HepG2 (cell line): Measurements from ENCODE around the gene CPT1B. TPM values are rescaled to one million over a fixed set of nuclear protein-coding genes. Genes with fewer than 3 reads are reported as not detected.

ENCODE experiments used
- EED ChIP-seq: sonication (generic); formaldehyde crosslinking; IDR thresholded peaks from 2 replicates; pipeline ENCODE4 v1.5.0; 2020; ENCODE audit warnings: mild to moderate bottlenecking, missing genetic modification reagents
- KDM2A ChIP-seq: sonication (generic); formaldehyde crosslinking; IDR thresholded peaks from 2 replicates; pipeline ENCODE4 v1.4.0; 2020; ENCODE audit warnings: low read depth, missing genetic modification reagents, borderline replicate concordance
- NCOA1 ChIP-seq: sonication (generic); formaldehyde crosslinking; IDR thresholded peaks from 2 replicates; pipeline ENCODE4 v1.9.0; 2021; ENCODE audit warnings: missing genetic modification reagents
- NRL ChIP-seq: sonication (generic); formaldehyde crosslinking; IDR thresholded peaks from 2 replicates; pipeline ENCODE4 v1.5.0; 2020; ENCODE audit warnings: missing genetic modification reagents, mild to moderate bottlenecking, moderate library complexity, borderline replicate concordance
- PTBP1 ChIP-seq: fragments of 200-400 bp; formaldehyde crosslinking; IDR thresholded peaks from 2 replicates; pipeline ENCODE4 v1.6.1; 2018; ENCODE audit warnings: low read length, low read depth; ENCODE audit not compliant: poor library complexity, severe bottlenecking
- SIN3A ChIP-seq: IDR thresholded peaks from 2 replicates; pipeline ENCODE4 v1.6.1; 2011; ENCODE audit warnings: low read depth, mild to moderate bottlenecking, control low read depth, low read length, borderline replicate concordance
- SIX4 ChIP-seq: sonication (generic); formaldehyde crosslinking; IDR thresholded peaks from 2 replicates; pipeline ENCODE4 v1.4.0; 2020; ENCODE audit warnings: missing genetic modification reagents
- SP2 ChIP-seq: sonication (generic); formaldehyde crosslinking; IDR thresholded peaks from 2 replicates; pipeline ENCODE4 v1.5.1; 2020; ENCODE audit warnings: mild to moderate bottlenecking, missing genetic modification reagents
- SP4 ChIP-seq: sonication (generic); formaldehyde crosslinking; IDR thresholded peaks from 2 replicates; pipeline ENCODE4 v1.8.1; 2023; ENCODE audit warnings: mild to moderate bottlenecking, missing genetic modification reagents
- TBL1XR1 ChIP-seq: fragments of 150-350 bp; IDR thresholded peaks from 2 replicates; pipeline ENCODE4 v1.6.1; 2014; ENCODE audit warnings: borderline replicate concordance, low read length; ENCODE audit not compliant: partially characterized antibody
- ZFP37 ChIP-seq: sonication (generic); formaldehyde crosslinking; IDR thresholded peaks from 2 replicates; pipeline ENCODE4 v1.4.0; 2020; ENCODE audit warnings: missing genetic modification reagents, borderline replicate concordance
- ZNF720 ChIP-seq: sonication (generic); formaldehyde crosslinking; IDR thresholded peaks from 2 replicates; pipeline ENCODE4 v1.4.0; 2020; ENCODE audit warnings: missing genetic modification reagents
- ZNF782 ChIP-seq: sonication (generic); formaldehyde crosslinking; IDR thresholded peaks from 2 replicates; pipeline ENCODE4 v1.4.0; 2020; ENCODE audit warnings: missing genetic modification reagents, mild to moderate bottlenecking, borderline replicate concordance
- polyA plus RNA-seq, 8 experiments: library from polyadenylated mRNA; depleted of rRNA in 3 of 8; stranded (reverse) in 7 of 8; unstranded in 1 of 8; fragments of >200 nt; fragmentation: Illumina TruSeq in 4 of 8; extraction: Trizol in 4 of 8; gene quantifications; 2 replicates each; pipeline versions ENCODE4 v1.2.1 to v1.2.3, GENCODE V29; 2011 to 2016; ENCODE audit warnings: low read depth in 4 of 8, missing spikeins in 1 of 8, mixed read lengths in 1 of 8; ENCODE audit not compliant: insufficient read depth in 1 of 8
- total RNA-seq, 5 experiments: library from RNA; depleted of rRNA; stranded (reverse); fragments of >200 nt; fragmentation: Illumina TruSeq; extraction: Trizol; gene quantifications; 2 replicates each; pipeline ENCODE4 v1.2.3, GENCODE V29; 2016; ENCODE audit warnings: low read depth in 1 of 5
- TF ChIP-seq, protein P1 (sequence below): sonication (generic); formaldehyde crosslinking; IDR thresholded peaks from 2 replicates; pipeline ENCODE4 v1.4.0; 2020; ENCODE audit warnings: mild to moderate bottlenecking, missing genetic modification reagents
- TF ChIP-seq, protein P2 (sequence below): sonication (generic); formaldehyde crosslinking; IDR thresholded peaks from 2 replicates; pipeline ENCODE4 v1.8.0; 2022; ENCODE audit warnings: mild to moderate bottlenecking, missing genetic modification reagents; ENCODE audit not compliant: insufficient replicate concordance
- TF ChIP-seq, protein P3 (sequence below): sonication (generic); formaldehyde crosslinking; IDR thresholded peaks from 2 replicates; pipeline ENCODE4 v1.5.1; 2020; ENCODE audit warnings: missing genetic modification reagents, mild to moderate bottlenecking, borderline replicate concordance
- TF ChIP-seq, protein P4 (sequence below): IDR thresholded peaks from 2 replicates; pipeline ENCODE4 v1.6.1; 2016; ENCODE audit warnings: missing compliant biosample characterization, missing genetic modification reagents, borderline replicate concordance
- TF ChIP-seq, protein P5 (sequence below): IDR thresholded peaks from 2 replicates; pipeline ENCODE4 v1.6.1; 2018; ENCODE audit warnings: missing genetic modification reagents, mild to moderate bottlenecking, missing compliant biosample characterization
- TF ChIP-seq, protein P6 (sequence below): IDR thresholded peaks from 2 replicates; pipeline ENCODE4 v1.6.1; 2012; ENCODE audit warnings: low read depth, low read length, improper control_type of control experiment

CPT1B gene
- total and polyA plus RNA-seq, 2 of the 13 experiments (the other 11 are each of a cell fraction or from before 2014, with no cell fraction given): 9.2 to 19.5 TPM

DNA sequence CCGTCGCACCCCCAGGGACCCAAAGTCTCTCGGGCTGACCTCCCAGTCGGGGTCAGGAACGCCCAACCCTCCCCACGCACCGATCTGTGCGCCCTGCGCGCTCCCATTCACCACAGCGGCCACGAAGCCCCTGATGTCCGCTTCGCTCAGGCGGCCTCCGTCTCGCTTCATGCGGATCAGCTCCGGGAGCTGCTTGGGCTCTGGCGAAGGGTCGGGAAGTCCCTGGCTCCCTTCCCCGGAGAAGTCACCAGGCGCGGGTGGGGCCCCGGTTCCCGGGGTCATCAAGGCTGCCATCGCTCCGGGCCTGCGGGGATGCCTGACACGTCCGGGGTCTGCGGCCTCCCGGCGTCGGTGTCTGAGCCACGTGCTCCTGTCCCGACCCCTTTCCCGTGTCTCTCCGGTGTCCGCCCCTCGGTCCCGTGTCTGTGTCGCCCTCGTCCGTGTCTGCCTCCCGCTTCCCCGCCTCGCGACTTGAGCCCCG is 48.8 kb downstream of the CPT1B start (continued):
- TF ChIP-seq SP4 (no peak), NRL (CRISPR knock-in tag) (peak; percentile 69; the same call in 1 of the 2 replicates), SP2 (no peak), KDM2A (CRISPR knock-in tag) (peak; percentile 35), ZNF720 (CRISPR knock-in tag) (no peak), EED (CRISPR knock-in tag) (no peak; the same call in 1 of the 2 replicates), PTBP1 (no peak), SIX4 (CRISPR knock-in tag) (no peak), SIN3A (no peak), ZFP37 (no peak), TBL1XR1 (no peak), NCOA1 (CRISPR knock-in tag) (0 out of 2 replicates have a peak, but pooled peaks have one; percentile 11), ZNF782 (CRISPR knock-in tag) (no peak)
- TF ChIP-seq, protein P1, sequence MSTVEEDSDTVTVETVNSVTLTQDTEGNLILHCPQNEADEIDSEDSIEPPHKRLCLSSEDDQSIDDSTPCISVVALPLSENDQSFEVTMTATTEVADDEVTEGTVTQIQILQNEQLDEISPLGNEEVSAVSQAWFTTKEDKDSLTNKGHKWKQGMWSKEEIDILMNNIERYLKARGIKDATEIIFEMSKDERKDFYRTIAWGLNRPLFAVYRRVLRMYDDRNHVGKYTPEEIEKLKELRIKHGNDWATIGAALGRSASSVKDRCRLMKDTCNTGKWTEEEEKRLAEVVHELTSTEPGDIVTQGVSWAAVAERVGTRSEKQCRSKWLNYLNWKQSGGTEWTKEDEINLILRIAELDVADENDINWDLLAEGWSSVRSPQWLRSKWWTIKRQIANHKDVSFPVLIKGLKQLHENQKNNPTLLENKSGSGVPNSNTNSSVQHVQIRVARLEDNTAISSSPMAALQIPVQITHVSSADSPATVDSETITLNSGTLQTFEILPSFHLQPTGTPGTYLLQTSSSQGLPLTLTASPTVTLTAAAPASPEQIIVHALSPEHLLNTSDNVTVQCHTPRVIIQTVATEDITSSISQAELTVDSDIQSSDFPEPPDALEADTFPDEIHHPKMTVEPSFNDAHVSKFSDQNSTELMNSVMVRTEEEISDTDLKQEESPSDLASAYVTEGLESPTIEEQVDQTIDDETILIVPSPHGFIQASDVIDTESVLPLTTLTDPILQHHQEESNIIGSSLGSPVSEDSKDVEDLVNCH: no peak
- TF ChIP-seq, protein P2, sequence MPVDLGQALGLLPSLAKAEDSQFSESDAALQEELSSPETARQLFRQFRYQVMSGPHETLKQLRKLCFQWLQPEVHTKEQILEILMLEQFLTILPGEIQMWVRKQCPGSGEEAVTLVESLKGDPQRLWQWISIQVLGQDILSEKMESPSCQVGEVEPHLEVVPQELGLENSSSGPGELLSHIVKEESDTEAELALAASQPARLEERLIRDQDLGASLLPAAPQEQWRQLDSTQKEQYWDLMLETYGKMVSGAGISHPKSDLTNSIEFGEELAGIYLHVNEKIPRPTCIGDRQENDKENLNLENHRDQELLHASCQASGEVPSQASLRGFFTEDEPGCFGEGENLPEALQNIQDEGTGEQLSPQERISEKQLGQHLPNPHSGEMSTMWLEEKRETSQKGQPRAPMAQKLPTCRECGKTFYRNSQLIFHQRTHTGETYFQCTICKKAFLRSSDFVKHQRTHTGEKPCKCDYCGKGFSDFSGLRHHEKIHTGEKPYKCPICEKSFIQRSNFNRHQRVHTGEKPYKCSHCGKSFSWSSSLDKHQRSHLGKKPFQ: no peak
- TF ChIP-seq, protein P3, sequence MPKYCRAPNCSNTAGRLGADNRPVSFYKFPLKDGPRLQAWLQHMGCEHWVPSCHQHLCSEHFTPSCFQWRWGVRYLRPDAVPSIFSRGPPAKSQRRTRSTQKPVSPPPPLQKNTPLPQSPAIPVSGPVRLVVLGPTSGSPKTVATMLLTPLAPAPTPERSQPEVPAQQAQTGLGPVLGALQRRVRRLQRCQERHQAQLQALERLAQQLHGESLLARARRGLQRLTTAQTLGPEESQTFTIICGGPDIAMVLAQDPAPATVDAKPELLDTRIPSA (CRISPR knock-in tag): no peak
- TF ChIP-seq, protein P4, sequence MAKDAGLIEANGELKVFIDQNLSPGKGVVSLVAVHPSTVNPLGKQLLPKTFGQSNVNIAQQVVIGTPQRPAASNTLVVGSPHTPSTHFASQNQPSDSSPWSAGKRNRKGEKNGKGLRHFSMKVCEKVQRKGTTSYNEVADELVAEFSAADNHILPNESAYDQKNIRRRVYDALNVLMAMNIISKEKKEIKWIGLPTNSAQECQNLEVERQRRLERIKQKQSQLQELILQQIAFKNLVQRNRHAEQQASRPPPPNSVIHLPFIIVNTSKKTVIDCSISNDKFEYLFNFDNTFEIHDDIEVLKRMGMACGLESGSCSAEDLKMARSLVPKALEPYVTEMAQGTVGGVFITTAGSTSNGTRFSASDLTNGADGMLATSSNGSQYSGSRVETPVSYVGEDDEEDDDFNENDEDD (CRISPR knock-in tag): no peak
- TF ChIP-seq, protein P5, sequence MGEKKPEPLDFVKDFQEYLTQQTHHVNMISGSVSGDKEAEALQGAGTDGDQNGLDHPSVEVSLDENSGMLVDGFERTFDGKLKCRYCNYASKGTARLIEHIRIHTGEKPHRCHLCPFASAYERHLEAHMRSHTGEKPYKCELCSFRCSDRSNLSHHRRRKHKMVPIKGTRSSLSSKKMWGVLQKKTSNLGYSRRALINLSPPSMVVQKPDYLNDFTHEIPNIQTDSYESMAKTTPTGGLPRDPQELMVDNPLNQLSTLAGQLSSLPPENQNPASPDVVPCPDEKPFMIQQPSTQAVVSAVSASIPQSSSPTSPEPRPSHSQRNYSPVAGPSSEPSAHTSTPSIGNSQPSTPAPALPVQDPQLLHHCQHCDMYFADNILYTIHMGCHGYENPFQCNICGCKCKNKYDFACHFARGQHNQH (CRISPR knock-in tag): no peak
- TF ChIP-seq, protein P6, sequence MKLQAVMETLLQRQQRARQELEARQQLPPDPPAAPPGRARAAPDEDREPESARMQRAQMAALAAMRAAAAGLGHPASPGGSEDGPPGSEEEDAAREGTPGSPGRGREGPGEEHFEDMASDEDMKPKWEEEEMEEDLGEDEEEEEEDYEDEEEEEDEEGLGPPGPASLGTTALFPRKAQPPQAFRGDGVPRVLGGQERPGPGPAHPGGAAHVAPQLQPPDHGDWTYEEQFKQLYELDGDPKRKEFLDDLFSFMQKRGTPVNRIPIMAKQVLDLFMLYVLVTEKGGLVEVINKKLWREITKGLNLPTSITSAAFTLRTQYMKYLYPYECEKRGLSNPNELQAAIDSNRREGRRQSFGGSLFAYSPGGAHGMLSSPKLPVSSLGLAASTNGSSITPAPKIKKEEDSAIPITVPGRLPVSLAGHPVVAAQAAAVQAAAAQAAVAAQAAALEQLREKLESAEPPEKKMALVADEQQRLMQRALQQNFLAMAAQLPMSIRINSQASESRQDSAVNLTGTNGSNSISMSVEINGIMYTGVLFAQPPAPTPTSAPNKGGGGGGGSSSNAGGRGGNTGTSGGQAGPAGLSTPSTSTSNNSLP: no peak
